ACHN (cell line): Measurements from ENCODE around the gene PPP1R37.

Experiments used
- DNase-seq: peaks from one replicate; pipeline ENCODE4 v3.0.0-alpha.2; 2015
- in situ Hi-C: cut with HindIII; loops from 2 replicates; pipeline ENCODE4 v1.10.0; 2017; ENCODE audit warnings: low sequenced_read_pairs, low pct_ligation_motif_present, low pct_unique_long_range_greater_than_20kb

The PPP1R37 gene

DNA sequence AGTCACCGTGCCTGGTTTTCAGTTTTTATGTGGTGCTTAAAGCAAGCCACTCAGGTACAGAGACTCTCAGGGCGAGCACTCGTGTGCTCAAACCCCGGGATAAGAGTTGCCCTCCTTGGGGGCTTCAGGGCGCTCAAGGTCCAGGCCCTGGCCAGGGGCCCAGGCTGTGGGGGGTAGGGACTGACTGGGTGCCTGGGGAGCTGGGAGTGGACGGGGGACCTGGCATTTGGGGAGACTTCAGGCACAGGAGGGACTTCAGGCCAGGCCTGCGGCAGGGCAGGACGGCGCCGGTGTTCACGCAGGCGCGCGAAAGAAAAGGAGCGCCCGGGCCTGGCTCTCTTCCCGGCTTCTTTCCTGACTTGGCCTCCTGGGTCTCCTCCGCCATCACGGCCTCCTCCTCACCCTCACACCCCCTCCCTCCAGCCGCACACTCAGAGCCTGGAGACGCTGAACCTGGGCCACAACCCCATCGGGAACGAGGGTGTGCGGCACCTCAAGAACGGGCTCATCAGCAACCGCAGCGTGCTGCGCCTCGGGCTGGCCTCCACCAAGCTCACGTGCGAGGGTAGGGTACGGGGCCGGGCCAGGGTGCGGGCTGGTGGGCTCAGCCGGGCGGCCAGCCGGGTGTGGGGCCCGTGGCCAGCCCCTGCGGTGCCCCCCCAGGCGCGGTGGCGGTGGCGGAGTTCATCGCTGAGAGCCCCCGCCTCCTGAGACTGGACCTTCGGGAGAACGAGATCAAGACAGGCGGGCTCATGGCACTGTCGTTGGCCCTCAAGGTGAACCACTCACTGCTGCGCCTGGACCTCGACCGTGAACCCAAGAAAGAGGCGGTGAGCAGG is 51.7 kb downstream of the PPP1R37 start:
- no peak for DNase-seq
- in situ Hi-C loops, result no loop called here

DNA sequence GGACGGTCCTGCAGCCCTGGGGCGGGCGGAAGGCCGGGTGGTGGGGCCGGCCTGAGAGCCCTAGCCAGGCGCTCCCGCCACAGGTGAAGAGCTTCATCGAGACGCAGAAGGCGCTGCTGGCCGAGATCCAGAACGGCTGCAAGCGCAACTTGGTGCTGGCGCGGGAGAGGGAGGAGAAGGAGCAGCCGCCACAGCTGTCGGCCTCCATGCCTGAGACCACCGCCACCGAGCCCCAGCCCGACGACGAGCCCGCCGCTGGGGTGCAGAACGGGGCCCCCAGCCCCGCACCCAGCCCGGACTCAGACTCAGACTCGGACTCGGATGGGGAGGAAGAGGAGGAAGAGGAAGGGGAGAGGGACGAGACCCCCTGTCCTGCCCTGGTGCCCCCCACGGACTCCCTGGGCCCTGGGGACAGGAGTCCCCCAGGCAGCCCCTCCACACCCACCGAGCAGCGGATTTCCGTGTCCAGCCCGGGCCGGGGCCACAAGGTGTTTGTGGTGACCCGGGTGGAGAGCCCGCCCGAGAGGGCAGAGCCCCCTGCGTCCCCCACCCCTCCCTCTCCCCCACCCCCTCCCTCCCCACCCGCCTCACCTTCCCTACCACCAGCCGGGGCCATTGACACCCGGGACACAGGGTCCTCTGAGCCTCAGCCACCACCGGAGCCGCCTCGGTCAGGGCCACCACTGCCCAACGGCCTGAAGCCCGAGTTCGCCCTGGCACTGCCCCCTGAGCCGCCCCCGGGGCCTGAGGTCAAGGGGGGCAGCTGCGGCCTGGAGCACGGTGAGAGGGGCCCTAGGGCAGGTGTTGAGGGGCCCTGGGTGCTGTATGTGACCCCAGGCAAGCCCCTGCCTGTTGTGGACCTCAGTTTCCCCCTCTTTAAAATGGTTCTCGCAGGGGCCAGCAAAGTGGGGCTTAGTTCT is 52.6 kb downstream of the PPP1R37 start:
- in situ Hi-C loops, result no loop called here
- DNase-seq, result no peak

DNA sequence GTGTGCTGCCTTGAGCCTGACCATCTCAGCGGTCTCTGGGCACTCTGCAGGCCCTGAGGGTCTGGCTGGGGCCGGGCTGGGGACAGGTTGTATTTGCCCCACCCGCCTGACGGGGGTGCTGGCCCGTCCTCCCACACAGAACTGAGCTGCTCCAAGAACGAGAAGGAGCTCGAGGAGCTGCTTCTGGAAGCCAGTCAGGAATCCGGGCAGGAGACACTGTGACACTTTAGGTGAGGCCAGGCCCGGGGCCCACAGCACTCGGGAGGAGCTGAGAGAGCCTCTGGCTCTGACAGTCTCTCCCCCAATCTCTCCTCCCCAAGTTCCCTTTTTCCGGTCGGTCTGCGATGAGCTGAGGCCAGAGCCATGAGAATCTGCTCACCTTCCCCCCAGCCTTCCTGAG is 53.3 kb downstream of the PPP1R37 start:
- no peak for DNase-seq
- in situ Hi-C loops, result no loop called here

DNA sequence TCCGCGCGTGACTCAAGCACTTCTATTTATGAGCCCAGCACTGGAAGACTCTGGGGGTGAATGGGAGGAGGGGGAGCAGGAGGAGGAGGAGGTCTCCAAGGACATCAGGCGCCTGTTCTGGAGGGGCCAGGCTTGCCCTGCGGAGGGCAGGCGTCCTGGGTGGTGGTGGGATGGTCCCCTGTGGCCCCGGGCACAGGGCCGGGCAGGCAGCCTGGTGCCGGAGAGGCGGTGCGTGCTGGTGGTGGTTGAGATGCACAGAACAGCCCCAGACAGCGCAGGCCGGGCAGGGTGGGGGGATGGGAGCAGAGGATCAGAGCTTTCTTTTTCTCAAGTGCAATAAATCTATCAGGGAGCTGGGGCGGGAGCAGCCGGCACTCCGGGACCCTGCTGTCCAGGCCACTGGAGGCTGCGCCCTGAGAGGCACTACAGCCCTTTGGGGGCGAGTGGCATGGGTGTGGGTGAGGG is 53.8 kb downstream of the PPP1R37 start:
- no peak for DNase-seq
- in situ Hi-C loops, result no loop called here

DNA sequence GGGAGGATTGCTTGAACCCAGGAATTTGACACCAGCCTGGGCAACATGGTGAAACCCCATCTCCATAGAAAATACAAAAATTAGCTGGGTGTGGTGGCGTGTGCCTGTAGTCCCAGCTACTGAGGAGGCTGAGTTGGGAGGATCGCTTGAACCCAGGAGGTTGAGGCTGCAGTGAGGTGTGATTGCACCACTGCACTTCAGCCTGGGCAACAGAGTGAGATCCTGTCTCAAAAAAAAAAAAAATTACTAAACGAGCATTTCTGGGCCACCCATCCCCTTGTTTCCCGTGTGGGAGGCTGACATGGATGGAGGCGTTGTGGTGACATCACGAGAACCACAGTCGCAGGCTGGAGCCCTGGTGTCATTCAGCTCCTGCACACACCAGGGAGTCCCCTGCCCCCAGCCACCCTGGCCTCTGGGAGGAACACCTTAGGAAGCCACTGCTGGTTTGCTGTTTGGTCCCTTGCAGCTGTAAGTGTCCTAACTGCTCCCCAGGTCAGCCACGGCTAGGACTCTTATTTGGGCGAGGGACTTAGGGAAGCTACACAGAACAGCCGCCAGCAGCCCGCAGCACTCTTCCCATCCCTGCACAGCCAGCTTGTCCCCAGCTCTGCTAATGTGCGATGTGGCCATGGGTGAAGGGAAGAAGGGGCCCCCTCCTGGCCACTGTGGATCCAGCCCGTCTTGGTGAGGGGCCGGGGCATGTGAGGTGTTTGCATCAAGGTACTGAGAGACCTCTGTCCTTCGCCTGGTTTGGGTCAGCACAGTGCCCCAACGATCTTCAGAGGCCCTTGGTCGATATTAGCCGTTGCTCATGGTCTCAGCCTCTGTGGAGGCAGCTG is 55.1 kb downstream of the PPP1R37 start:
- in situ Hi-C loops, result no loop called here
- no peak for DNase-seq

DNA sequence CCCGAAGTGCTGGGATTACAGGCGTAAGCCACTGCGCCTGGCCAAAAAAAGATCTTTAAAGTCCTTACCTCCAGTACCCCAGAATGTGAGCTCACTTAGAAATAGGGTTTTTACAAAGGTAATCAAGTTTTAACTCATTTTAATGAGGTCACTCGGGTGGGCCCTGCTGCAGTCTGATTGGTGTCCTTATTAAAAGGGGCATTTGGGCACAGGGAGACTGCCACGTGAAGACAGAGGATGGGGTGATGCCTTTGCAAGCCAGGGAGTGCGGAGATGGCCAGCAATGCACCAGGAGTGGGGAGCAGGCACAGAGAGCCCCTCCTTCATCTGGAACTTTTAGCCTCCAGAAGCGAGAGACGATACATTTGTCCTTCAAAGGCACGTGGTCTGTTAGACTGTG is 56.1 kb downstream of the PPP1R37 start:
- no peak for DNase-seq
- in situ Hi-C loops, result no loop called here

DNA sequence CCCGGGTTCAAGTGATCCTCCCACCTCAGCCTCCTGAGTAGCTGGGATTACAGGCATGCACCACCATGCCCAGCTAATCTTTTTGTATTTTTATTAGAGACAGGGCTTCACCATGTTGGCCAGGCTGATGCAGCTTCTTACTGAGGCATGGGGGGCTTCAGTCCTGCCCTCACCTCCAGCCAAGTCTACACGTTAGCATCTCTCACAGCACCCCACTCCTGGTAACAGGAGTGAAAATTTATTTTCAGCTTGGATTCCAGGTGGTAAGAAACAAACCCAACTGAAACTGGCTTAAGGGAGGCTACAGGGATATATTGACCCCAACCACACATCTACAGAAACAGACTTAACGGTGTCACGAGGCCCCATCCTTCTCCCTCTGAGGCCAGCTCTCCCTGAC is 57.2 kb downstream of the PPP1R37 start:
- in situ Hi-C loops, result no loop called here
- no peak for DNase-seq

DNA sequence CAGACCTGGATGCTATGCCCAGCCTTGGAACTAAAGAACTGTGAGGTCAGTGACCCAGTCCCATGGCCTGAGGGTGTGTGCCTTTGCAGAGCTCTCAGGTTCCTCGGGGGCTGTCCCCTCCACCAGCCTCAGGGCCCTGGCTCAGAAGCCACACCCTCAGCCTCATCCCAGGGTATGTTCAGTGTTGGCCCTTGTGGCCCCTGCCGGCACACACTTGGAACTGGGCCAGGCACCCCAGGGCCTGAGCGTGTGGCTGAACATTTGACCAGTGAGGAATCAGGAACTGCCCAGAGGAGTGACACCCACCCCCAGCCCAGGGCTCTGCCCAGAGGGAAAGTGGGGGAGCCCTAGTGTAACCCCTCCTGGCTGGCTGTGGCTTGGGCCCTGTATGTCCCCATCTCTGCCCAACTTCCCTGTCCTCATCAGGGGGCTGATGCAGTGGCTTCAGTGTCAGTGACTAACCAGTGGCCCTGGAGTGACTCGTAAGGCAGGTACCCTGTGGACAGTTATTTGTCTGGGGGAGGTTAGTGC is 57.8 kb downstream of the PPP1R37 start:
- in situ Hi-C loops, result no loop called here
- DNase-seq, result no peak

DNA sequence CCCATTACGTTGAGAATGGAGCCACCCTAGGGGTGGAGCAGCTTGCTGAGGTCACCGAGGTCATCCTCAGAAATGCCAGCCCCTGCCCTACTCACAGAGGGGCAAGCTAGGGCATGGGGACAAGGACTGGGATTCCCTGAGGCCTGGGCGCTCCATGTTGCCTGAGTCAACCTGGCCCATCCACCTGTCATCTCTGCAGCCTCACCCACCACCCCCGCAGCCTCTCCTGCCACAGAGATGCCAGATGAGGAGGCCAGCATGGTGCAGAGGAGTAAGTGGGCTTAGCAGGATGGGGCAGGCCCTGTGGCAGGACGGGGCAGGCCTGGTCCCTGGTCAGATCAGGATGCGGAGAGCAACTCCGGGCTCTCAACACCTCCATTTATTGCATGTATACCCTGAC is 58.3 kb downstream of the PPP1R37 start:
- no peak for DNase-seq
- in situ Hi-C loops, result no loop called here

DNA sequence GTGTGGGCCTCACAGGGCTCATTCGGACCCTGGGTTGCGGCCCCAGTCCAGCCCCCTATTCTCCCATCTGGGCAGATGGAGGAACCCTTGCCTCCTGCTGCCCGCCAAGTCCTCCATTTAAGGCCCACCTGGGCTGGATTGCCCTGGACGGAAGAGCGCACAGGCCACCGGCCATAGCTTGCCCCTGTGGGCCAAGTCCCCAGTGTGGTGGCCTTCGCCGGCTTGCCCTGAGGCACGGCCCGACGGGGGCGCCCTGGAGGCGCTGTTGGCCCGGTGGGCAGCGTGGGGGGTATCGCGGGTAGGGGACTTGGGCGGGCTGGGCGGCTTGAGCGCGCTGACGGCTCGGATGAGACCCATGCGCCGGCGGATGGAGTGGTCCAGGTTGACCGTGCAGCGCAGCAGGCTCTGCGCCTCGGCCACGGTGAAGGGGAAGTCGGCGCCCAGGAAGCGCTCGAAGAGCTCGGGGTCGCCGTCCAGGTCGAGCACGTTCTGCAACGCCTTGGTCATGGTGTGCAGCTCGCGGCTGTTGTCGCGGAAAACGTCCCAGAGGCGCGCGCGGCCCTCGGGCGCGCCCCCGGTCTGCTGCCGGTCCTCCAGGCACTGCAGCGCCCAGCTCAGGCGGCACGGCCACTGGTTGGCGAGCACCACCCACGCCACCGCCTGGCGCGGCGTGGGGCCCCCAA is 59.0 kb downstream of the PPP1R37 start:
- in situ Hi-C loops, result no loop called here
- DNase-seq, result no peak

DNA sequence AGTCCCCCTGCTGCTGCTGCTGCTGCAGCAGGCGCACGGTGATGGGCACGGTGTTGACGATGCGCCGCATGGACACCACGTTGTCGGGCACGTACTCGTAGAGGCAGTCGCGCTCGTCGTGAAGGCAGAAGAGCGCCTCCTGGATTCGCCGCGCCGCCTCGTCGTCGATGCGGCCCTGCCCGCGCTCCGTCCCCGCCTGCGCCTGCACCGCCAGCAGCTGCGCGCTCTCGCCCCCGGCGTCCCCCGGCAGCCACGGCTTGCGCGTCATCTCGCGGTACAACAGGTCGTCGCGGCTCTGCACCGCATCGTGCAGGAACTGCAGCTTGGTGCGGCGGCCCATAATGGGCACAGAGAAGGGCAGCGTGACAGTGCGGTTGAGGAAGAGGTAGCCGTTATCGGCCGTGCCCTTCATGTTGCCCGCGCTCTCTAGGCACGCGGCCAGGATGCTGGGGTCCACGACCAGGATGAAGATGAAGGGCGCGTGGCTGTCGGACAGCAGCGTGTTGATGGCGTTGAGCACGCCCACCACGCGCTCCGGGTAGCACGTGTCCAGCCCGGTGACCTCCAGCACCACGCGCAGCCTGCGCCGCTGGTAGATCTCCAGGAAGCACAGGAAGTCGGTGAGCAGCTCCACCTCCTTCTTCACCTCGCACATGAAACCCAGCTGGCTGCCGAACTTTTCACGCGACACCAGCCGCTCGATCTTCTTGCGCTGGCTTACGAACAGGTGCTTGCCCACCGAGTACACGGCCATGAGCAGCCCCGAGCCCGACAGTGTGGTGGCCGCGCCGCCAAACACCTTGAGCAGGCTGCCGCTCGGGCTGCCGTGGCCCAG is 59.7 kb downstream of the PPP1R37 start:
- in situ Hi-C loops, result no loop called here
- DNase-seq, result no peak

DNA sequence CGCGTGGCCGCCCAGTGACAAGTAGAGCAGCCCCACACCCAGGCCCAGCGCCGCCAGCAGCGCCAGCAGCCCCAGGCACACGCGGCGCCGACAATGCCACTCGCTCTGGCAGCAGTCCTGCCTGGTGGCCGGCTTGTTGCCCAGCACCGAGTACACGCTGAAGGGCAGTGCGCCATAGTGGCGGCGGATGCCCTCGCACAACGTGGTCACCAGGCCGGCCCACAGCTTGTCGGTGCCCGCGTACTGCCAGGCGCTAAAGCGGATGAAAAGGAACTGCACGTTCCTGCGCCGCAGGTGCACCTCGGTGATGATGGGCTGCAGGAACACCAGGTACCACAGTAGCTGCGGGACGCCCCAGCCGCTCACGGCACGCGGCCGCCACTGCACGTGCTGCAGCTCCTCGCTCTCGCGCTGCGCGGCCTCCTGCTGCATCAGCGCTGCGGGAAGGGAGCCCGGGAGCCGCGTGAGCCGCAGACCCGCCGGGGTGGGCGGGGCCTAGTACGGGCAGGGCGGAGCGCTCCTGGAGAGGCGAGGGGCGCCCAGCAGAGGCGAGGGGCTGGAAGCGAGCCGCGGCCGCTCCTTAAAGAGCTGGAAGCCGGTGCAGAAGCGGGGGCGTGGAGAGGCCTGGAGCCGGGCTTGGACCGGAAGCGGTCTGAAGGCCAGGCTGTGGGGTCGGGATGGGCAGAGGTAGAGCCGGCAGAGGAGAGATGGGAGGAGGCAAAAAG is 60.5 kb downstream of the PPP1R37 start:
- in situ Hi-C loops, result no loop called here

DNA sequence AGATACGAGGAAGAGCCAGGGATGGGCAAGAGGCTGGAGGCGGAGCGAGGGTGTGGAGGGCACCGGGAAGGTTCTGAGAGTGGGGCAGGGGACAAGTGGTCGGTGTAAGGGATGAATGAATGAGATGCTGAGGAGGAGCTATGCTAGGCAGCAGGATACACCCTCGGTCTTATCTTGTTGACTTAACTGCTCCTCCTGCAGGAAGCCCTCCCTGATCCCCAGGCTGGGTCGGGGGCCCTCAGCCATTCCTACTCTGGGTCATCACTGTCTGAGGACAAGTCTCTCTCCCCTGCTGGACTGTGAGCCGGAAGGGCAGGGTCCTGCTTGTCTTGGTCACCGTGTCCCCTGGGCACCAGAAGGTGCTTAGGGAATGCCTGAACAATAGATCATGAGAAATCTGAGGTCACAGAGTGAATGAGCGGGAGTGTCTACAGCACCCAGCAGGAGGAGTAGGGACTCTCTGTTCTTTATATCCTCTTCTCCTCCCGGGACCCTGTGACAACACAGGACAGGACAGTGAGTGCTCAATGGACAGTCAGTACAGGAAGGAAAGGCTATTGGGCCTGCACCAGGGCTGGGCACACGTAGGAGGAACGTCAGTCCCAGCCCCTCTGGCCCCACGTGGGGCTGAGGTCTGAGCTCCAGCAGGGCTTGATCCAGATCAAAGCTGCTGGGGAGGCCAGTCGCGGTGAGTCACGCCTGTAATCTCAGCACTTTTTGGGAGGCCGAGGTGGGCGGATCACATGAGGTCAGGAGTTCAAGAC is 61.3 kb downstream of the PPP1R37 start:
- DNase-seq, result peak; percentile 37
- in situ Hi-C loops, result no loop called here

More for the DNA sequence above, 60.5 kb downstream of the PPP1R37 start:
- DNase-seq, result no peak

DNA sequence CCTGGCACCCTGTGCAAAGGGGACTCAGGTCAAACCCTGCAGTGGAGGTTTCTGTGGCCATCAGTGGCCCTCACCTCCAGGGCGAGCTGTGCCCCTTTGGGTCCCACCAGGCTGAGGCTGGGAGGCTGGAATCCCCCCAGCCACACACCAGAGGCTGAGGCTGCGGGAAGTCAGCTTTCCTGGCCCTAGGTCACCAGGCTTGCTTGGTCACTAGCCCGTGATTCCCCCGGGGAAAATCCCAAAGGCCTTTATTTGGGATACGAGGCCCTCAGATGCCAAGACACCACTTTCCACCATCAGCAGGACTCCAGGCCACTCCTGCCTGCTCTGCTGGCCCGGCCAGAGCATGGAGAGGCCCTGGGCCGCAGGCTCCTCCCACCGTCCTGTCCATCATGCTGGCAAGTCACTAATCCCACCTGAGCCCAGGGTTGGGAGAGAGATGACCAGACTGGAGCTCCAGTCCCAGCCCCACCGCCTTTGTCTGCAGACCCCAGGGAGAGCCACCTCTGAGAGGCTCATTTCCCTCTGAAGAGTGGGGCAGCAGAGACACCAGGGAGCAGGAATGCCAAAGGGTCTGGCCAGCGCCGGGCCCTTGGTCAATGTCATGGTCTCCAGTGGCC is 63.1 kb downstream of the PPP1R37 start:
- in situ Hi-C loops, result no loop called here
- DNase-seq, result no peak

DNA sequence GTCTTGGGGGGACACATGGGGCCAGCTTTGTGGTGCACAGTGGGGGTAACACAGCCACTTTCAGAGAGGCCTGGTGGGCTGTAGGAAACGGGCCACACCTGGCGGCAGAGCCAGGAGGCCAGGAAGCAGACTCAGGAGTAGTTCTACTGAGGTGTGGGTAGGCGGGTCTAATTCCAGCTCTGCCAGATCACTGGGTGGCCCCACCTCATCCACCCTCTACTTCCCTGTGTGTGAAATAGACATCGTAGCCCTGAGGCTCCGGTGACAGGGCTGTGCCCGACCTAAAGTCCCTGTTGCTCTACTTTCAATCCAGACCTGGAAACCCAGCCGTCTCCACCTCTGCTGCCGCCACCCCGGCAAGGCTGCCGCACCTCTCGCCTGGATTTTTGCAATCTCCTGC is 63.8 kb downstream of the PPP1R37 start:
- in situ Hi-C loops, result no loop called here
- DNase-seq, result no peak
